GM20431 (cell line): ENCODE data around the gene ZGPAT.

Source experiments
- in situ Hi-C: fragments of 300-500 bp; cut with MseI, MboI; formaldehyde crosslinking; loops from one replicate; pipeline ENCODE4 v1.15.0; 2020; ENCODE audit warnings: low sequenced_read_pairs; ENCODE audit not compliant: unreplicated experiment

The ZGPAT gene

DNA sequence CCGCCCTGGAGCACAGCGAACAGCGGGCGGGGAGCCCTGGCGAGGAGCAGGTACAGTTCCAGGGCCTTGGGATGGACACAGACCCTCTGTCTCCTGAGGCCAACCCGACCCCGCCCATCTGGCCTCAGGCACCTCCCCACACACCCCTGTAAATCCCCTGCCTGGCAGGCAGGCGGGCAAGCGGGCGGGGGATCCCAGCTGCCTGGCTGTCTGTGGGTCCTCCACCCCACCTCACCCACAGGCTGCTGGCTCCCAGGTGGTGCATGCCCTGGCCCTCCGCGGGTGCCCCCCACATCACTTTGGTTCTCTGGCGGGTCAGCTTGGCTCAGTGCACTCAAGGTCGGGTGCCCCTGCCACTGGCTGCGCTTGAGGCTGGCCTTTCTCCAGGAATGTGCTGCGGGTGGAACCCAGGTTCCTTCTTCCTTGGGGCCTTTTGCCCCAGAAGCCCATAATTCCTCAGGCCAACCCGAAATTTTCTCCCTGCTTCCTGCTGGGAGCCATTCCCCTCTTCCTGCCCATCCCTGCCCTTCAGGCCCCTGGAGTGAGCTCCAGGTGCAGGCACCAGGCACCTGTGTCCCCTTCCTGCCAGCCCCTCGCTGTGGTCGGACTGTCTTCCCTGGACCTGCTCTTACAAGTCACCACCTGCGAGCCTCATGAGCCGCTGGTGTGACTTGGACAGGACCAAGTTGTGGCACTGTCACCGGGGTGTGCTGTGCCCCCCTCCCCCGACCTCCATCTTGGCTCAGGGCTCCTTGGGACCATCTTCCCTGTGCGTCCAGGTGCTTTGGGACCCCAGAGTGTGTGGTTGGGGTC is 16.7 kb upstream of the ZGPAT start:
- in situ Hi-C loops: no loop called here

DNA sequence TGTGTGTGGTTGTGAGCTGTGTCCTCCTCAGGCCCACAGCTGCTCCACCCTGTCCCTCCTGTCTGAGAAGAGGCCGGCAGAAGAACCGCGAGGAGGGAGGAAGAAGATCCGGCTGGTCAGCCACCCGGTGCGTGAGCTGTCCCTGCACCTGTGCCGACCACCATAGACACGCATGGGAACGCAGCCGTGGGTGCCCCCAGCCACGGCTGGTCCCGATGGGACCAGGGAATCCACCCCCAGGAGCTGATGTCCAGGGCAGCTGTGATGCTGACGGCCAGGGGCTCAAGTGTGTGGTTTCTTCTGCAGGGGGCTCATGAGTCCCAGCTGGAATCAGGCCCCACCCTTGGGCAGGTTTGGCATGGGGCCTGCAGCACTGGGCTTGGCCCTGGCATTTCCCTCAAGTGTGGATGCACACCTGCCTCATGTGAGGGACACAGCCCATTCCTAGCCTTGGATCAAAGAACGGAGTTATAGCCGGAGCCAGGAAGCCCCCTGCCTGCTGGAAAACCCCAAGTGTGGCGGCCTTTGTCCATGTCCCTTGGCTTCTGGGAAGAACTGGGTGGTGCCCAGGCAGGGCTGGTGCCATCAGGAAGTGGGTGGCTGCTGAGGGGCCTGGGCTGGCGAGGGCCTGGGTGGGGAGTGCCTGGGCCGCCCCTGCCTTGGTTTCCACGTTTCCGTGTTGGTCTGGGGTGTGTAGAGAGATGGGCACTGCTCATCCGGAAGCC is 16.0 kb upstream of the ZGPAT start:
- in situ Hi-C loops: no loop called here

DNA sequence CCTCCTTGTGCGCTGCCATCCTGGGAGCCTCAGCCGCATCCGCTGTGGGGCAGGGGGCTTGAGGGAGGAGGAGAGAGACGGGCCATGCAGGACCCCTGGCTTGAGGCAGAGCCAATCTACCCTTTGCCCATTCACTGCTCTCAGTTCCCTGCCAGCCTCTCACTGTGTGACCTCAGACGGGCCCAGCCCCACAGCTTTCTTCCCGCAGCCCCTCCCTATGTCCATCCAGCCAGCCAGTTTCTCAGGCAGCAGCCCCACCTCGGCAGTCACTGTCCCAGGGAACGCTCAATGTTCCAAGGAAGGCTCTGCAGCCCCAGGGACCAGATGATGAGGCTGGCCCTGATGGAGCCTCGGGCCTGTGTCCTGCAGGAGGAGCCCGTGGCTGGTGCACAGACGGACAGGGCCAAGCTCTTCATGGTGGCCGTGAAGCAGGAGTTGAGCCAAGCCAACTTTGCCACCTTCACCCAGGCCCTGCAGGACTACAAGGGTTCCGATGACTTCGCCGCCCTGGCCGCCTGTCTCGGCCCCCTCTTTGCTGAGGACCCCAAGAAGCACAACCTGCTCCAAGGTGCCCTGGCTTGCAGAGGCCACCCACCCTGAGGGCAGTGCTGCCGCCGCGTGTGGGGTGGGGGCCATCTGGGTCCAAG is 15.3 kb upstream of the ZGPAT start:
- in situ Hi-C loops: no loop called here

DNA sequence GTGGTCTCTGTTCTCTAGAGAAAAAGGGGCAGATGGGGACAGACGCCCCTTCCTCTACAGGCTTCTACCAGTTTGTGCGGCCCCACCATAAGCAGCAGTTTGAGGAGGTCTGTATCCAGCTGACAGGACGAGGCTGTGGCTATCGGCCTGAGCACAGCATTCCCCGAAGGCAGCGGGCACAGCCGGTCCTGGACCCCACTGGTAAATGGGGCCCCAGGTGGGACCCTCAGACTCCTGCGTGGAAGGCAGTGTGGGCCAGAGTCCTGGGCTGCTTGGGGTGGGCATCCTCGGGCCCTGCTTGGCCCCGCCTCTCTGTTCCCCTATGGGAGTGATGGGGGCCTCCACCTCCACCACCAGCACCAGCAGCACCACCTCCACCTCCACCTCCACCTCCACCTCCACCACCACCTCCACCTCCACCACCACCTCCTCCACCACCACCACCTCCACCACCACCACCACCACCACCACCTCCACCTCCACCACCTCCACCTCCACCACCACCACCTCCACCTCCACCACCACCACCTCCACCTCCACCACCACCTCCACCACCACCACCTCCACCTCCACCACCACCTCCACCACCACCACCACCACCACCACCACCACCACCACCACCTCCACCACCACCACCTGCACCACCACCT is 14.6 kb upstream of the ZGPAT start:
- in situ Hi-C loops: no loop called here

DNA sequence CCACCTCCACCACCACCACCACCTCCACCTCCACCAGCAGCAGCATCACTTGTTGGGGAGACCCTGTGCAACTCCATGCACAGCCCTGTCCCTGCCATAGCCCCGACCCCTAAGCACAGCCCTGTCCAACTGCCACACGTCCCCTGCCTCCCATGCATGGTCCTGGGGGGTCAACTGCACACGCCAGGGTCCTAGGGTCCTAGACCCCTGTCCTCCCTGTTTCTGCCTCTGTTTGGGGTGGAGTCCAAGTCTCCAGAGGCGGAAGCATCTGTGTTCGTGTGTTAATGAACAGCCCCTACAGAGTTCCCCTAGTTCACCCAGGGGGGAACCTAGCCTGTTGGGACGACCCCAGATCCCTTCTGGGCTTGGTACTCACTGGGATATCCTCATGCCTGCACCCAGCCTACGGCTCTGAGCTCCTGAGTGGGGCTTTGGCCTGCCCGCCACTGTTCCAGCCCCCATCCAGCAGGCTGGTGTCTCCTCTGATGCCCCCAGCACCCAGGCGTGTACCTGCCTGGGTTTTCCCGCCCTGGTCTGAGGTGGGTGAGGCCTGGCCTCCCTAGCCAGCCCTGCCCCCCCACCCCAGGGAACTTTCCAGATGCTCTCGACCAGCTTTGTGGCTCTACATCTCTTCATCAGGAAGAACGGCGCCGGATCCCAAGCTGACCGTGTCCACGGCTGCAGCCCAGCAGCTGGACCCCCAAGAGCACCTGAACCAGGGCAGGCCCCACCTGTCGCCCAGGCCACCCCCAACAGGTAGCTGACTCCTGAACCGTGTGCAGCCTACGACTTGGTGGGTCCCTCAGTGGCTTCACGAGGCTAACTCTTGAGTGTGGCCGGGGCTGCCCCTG is 13.9 kb upstream of the ZGPAT start:
- in situ Hi-C loops: no loop called here

DNA sequence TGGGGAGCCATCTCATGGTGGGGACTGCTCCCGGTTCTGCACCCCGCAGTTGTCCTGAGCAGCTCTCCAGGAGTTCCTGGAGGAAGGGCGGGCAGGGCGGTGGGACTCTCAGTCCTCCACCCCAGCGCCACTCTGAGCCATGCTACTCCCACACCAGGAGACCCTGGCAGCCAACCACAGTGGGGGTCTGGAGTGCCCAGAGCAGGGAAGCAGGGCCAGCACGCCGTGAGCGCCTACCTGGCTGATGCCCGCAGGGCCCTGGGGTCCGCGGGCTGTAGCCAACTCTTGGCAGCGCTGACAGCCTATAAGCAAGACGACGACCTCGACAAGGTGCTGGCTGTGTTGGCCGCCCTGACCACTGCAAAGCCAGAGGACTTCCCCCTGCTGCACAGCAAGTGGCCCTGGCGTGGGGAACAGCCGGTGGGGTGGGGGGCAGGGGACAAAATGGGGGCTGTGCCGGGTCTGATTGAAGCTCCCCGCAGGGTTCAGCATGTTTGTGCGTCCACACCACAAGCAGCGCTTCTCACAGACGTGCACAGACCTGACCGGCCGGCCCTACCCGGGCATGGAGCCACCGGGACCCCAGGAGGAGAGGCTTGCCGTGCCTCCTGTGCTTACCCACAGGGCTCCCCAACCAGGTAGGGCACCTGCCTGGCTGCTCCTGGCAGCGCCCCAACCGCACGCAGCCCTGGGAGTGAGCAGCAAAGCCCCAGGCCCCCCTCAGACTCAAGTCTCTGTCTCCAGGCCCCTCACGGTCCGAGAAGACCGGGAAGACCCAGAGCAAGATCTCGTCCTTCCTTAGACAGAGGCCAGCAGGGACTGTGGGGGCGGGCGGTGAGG is 13.0 kb upstream of the ZGPAT start:
- in situ Hi-C loops: no loop called here

DNA sequence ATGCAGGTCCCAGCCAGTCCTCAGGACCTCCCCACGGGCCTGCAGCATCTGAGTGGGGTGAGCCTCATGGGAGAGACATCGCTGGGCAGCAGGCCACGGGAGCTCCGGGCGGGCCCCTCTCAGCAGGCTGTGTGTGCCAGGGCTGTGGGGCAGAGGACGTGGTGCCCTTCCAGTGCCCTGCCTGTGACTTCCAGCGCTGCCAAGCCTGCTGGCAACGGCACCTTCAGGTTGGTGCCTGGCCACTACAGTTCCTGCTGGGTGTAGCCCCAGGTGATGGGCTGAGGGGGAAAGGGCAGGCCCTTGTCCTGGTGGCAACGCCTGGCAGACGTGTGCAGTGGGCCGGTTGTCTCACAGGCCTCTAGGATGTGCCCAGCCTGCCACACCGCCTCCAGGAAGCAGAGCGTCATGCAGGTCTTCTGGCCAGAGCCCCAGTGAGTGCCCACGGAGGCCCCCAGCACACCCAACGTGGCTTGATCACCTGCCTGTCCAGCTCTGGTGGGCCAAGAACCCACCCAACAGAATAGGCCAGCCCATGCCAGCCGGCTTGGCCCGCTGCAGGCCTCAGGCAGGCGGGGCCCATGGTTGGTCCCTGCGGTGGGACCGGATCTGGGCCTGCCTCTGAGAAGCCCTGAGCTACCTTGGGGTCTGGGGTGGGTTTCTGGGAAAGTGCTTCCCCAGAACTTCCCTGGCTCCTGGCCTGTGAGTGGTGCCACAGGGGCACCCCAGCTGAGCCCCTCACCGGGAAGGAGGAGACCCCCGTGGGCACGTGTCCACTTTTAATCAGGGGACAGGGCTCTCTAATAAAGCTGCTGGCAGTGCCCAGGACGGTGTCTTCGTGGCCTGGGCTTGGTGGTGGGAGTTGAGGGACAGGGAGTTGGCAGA is 12.2 kb upstream of the ZGPAT start:
- in situ Hi-C loops: no loop called here

DNA sequence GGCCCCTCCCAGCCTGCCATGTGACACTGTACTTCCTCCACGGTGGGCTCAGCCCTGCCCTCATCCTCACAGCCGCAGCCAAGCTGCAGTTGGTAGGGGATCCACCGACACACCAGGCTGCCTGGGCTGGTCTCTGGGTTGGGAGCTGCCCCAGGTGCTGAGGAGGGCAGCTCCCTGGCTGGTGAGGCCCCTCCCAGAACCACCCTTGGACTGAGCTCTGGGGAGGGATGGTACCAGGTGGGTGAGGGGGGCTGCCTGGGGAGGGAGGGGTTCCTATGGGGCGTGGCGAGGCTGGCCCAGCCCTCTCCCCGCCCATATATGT is 11.6 kb upstream of the ZGPAT start:
- in situ Hi-C loops: no loop called here

DNA sequence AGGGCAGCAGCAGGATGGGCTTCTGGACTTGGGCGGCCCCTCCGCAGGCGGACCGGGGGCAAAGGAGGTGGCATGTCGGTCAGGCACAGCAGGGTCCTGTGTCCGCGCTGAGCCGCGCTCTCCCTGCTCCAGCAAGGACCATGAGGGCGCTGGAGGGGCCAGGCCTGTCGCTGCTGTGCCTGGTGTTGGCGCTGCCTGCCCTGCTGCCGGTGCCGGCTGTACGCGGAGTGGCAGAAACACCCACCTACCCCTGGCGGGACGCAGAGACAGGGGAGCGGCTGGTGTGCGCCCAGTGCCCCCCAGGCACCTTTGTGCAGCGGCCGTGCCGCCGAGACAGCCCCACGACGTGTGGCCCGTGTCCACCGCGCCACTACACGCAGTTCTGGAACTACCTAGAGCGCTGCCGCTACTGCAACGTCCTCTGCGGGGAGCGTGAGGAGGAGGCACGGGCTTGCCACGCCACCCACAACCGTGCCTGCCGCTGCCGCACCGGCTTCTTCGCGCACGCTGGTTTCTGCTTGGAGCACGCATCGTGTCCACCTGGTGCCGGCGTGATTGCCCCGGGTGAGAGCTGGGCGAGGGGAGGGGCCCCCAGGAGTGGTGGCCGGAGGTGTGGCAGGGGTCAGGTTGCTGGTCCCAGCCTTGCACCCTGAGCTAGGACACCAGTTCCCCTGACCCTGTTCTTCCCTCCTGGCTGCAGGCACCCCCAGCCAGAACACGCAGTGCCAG is 11.0 kb upstream of the ZGPAT start, which contains the start of gene TNFRSF6B:
Gene TNFRSF6B, plus strand, starts transcription at position 25 of the 729 bp plus-strand sequence. Its CDS starts 116 bp downstream, at position 141.
- in situ Hi-C loops: no loop called here

DNA sequence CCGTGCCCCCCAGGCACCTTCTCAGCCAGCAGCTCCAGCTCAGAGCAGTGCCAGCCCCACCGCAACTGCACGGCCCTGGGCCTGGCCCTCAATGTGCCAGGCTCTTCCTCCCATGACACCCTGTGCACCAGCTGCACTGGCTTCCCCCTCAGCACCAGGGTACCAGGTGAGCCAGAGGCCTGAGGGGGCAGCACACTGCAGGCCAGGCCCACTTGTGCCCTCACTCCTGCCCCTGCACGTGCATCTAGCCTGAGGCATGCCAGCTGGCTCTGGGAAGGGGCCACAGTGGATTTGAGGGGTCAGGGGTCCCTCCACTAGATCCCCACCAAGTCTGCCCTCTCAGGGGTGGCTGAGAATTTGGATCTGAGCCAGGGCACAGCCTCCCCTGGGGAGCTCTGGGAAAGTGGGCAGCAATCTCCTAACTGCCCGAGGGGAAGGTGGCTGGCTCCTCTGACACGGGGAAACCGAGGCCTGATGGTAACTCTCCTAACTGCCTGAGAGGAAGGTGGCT is 10.4 kb upstream of the ZGPAT start:
- in situ Hi-C loops: no loop called here

DNA sequence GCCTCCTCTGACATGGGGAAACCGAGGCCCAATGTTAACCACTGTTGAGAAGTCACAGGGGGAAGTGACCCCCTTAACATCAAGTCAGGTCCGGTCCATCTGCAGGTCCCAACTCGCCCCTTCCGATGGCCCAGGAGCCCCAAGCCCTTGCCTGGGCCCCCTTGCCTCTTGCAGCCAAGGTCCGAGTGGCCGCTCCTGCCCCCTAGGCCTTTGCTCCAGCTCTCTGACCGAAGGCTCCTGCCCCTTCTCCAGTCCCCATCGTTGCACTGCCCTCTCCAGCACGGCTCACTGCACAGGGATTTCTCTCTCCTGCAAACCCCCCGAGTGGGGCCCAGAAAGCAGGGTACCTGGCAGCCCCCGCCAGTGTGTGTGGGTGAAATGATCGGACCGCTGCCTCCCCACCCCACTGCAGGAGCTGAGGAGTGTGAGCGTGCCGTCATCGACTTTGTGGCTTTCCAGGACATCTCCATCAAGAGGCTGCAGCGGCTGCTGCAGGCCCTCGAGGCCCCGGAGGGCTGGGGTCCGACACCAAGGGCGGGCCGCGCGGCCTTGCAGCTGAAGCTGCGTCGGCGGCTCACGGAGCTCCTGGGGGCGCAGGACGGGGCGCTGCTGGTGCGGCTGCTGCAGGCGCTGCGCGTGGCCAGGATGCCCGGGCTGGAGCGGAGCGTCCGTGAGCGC is 9.8 kb upstream of the ZGPAT start:
- in situ Hi-C loops: no loop called here

DNA sequence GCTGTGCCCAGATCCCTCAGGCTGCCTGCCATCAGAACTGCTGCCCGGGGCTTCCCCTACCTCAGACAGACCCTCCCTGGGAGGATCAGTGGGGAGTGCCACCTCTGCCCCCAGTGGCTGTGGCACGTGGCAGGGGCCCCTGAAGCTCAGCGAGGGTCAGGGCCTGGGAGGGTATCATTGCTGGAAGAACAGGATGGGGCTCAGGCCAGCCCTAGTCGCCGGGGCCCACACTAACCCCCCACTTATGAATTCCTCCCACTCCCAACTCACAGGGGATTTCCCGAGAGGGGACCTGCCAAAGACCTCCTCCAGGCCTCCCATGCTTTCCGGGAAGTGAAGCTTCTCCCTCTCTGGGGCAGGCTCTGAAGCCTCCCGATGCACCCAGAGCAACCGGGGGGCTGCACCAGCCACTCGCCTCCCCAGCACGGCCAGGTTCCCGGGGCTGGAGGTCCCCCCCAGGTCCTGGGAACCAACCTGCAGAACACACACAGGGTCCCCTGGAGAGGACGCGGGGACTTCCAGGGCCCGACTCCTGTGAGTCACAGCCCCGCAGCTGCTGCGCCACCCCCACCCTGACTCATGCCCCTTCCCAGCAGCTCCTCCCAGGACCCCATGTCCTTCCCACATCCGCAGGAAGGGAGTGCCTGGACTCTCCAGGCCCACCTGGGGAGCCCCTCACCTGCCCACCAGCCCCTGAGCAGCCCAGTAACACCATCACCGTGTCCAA is 8.9 kb upstream of the ZGPAT start:
- in situ Hi-C loops: no loop called here

DNA sequence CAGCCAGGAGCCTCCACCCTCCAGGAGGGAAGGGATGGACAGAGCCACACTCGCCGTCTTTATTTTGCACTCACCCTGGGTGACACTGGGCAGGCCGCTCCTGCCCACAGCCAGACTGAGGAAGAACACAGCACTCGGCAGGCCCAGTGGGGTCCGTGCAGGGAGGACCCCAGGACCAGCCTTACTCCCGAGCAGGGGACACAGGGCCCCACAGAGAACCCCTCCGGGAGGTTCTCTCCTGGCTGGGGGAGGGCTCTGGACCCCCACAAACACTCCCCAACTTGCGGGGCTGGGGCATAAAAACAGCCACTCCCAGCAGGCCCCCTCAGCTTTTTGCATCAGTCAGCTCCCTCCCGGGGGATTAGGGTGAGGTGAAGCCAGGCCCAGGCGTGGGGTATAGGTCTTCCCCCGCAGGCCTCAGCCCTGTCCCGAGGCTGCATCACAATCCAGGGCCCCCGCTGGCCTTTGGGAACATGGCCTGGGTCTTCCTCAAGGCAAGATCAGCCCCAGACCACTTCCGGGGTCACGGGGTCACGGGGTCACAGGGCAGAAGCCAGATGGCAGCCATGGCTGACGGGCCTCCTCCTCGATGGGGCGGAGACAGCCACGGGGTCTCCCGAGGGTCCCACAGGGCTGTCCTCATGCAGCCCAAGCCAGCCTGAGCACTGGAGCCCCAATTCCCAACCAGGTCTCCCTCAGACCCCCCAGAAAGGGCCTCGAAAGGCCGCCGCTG is 8.2 kb upstream of the ZGPAT start:
- in situ Hi-C loops: no loop called here

DNA sequence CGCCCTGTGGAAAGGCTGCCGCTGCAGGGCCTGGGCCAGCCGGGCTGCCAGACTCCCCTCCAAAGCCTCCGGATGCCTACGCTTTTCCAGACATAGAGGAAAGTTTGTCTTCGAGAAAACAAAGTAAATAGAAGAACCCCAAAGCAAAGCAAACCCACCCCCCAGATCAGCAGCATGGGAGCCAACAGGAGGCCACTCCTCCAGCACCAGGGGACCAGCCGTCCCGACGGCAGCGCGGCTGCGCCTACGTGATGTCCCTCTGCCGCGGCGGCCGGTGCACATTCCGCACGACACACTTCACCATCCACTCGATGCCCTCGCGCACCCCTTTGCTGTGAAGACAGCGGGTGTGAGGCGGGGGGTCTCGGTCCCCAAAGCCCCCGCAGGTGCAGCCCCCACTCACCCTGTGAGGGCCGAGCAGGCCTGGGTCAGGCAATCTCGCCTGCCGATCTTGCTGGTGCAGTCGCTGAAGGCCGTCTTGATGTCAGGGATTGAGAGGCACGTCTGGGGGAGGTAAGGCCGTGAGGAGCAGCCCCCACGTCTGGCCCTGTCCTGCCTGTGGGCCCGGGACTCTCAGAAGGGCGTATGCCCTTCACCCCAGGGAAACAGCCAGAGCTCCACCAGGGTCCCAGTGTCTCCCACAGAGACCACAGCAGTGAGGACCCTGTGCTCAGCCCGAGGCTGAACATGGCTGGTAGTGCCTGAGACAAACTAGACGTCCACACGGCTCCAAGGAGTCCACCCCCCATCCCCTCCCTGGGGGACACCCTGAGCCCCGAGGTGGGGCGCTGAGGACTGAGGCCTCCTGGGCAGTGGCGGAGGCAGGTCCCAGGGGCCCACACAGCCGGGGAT is 7.4 kb upstream of the ZGPAT start:
- in situ Hi-C loops: no loop called here

DNA sequence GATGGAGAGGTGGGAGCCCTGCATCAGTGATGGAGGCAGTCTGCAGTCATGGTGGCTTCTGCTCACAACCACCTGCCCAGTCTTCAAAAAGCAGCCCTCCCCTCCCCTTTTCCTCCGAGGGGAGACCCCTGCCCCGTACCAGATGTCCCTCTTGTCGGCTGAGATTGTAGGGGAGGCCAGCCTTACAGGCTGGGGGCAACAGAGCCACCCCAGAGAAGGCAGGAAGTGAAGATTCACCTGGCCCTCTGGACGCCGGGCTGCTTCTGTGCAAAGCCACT is 6.8 kb upstream of the ZGPAT start:
- in situ Hi-C loops: no loop called here
